ENCODE measurements around the gene LILRA5. TPM values are rescaled to one million over a fixed set of nuclear protein-coding genes. Genes with fewer than 3 reads are reported as not detected.

The LILRA5 gene
- total and polyA plus RNA-seq, 10 of the 15 experiments (the other 5 are each of a cell fraction or from before 2014, with no cell fraction given), result 0.05 to 1.2 (median 0.36) TPM; not detected in 4

GRCh38 chr19:54266133-54266532 is 46.8 kb downstream of the LILRA5 start:
- H3K79me2 ChIP-seq (ENCODE audit: control insufficient read depth, insufficient read depth, low read length), result no peaks in the 10 kb centered on the region
- CTCF ChIA-PET, result interaction anchor here (0.6 to 7.1 kb wide), 32 partner anchors 9 to 350 kb away, joined by 3 to 60 read pairs (median 4); partner anchors contain the start of genes LENG1, LILRB2, LILRB3 and LILRB5
- intact Hi-C loops (cut with micrococcal nuclease; ENCODE audit: unreplicated experiment), result no loop called here
- BruUV-seq (replicated peaks), result no TSS peak
- peaks cover 0 to 3% of the 10 kb centered on the region in 2 experiments; a peak in 1 of 4 replicates for H3K27me3 ChIP-seq (replicated peaks in 1 of 2; ENCODE audit: control insufficient read depth in 2 of 2, insufficient read depth in 2 of 2, low read length in 1 of 2)
- H3K27ac ChIP-seq (ENCODE audit: control insufficient read depth, insufficient read depth), result no peak overlapping the region
- H3K9me3 ChIP-seq (replicated peaks; ENCODE audit: control insufficient read depth, insufficient read depth, low read length), result no peaks in the 10 kb centered on the region
- peak; percentile 19 for DNase-seq (ENCODE audit: low read depth, low spot score)
- H4K20me1 ChIP-seq (ENCODE audit: control insufficient read depth, insufficient read depth), result no peaks in the 10 kb centered on the region
- no peak overlapping the region for H2AFZ ChIP-seq (ENCODE audit: control insufficient read depth, low read depth, low read length)
- H3K4me3 ChIP-seq, result no peak overlapping the region
- RAD21 ChIA-PET (ENCODE audit: unreplicated experiment), result interaction anchor here (0.7 to 4.4 kb wide), 10 partner anchors 34 to 1071 kb away, joined by 3 to 22 read pairs (median 3); partner anchors contain the start of gene MBOAT7
- in situ Hi-C loops (cut with MboI), result no loop called here
- no peaks in the 10 kb centered on the region for H3K36me3 ChIP-seq (ENCODE audit: control insufficient read depth in 2 of 2, insufficient read depth in 2 of 2, low read length in 1 of 2)
- peak; percentile 85 for FAIRE-seq
- H3K4me1 ChIP-seq (ENCODE audit: control insufficient read depth, insufficient read depth, low read length), result no peaks in the 10 kb centered on the region
- no peak overlapping the region for H3K9ac ChIP-seq (ENCODE audit: control insufficient read depth, insufficient read depth, low read length)
- SMC1A ChIA-PET (ENCODE audit: uncharacterized antibody, unreplicated experiment), result interaction anchor here (0.7 to 3.7 kb wide), 15 partner anchors 9 to 172 kb away, joined by 3 to 27 read pairs (median 4); partner anchors contain the start of genes LILRA5, LILRB5, MBOAT7 and TSEN34
- ATAC-seq, result peak; percentile 90
- TF ChIP-seq, protein P1, sequence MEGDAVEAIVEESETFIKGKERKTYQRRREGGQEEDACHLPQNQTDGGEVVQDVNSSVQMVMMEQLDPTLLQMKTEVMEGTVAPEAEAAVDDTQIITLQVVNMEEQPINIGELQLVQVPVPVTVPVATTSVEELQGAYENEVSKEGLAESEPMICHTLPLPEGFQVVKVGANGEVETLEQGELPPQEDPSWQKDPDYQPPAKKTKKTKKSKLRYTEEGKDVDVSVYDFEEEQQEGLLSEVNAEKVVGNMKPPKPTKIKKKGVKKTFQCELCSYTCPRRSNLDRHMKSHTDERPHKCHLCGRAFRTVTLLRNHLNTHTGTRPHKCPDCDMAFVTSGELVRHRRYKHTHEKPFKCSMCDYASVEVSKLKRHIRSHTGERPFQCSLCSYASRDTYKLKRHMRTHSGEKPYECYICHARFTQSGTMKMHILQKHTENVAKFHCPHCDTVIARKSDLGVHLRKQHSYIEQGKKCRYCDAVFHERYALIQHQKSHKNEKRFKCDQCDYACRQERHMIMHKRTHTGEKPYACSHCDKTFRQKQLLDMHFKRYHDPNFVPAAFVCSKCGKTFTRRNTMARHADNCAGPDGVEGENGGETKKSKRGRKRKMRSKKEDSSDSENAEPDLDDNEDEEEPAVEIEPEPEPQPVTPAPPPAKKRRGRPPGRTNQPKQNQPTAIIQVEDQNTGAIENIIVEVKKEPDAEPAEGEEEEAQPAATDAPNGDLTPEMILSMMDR (IDR thresholded peaks at IDR 0.05 in 2 of 3, conservative IDR thresholded peaks at IDR 0.05 in 1 of 3; ENCODE audit: control insufficient read depth in 2 of 3, extremely low read depth in 1 of 3, insufficient read depth in 1 of 3, low read depth in 3 of 3, low read length in 3 of 3), result peak; percentile 75 to 87 (median 77)
- TF ChIP-seq RAD21 (IDR thresholded peaks at IDR 0.05; ENCODE audit: insufficient read depth, low read depth, low read length) (peak; percentile 58; the same call in 1 of the 2 replicates), SMC3 (IDR thresholded peaks at IDR 0.05; ENCODE audit: borderline replicate concordance, low read length) (peak; percentile 66), CBX5 (IDR thresholded peaks at IDR 0.05; ENCODE audit: low read depth) (no peak)
- POLR2A ChIA-PET, result no interaction called here
- 4% methylated on average over 6 of the region's 6 CpGs for WGBS (ENCODE audit: insufficient coverage, insufficient replicate concordance, low lambda C conversion rate, missing lambda C conversion rate)
- H3K4me2 ChIP-seq (ENCODE audit: control insufficient read depth, insufficient read depth), result no peak overlapping the region

DNA sequence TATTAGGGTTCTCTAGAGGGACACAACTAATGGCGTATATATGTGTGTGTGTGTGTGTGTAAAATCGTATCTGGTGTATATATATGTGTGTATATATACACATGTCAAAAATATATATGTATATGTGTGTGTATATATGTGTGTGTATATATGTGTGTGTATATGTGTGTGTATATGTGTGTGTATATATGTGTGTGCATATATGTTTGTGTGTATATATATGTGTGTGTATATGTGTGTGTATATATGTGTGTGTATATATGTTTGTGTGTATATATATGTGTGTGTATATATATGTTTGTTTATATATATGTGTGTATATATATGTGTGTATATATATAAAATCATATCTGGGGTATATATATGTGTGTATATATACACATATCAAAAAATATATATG is 50.5 kb downstream of the LILRA5 start:
- ChIA-PET RAD21 (ENCODE audit: unreplicated experiment) (no interaction called here), POLR2A (no interaction called here), SMC1A (ENCODE audit: uncharacterized antibody, unreplicated experiment) (no interaction called here), CTCF (no interaction called here)
- no peaks in the 10 kb centered on the region for H4K20me1 ChIP-seq (ENCODE audit: control insufficient read depth, insufficient read depth)
- BruUV-seq (replicated peaks), result no TSS peak
- in situ Hi-C loops (cut with MboI), result no loop called here
- DNase-seq (ENCODE audit: low read depth, low spot score) (no peak), ATAC-seq (no peak), FAIRE-seq (no peak)
- no peak overlapping the region for H3K4me2 ChIP-seq (ENCODE audit: control insufficient read depth, insufficient read depth)
- WGBS (ENCODE audit: insufficient coverage, insufficient replicate concordance, low lambda C conversion rate, missing lambda C conversion rate), result 16% methylated on average over 2 of the region's 2 CpGs
- H2AFZ ChIP-seq (ENCODE audit: control insufficient read depth, low read depth, low read length), result no peak overlapping the region
- no peaks in the 10 kb centered on the region for H3K9me3 ChIP-seq (replicated peaks; ENCODE audit: control insufficient read depth, insufficient read depth, low read length)
- TF ChIP-seq NR2F1 (conservative IDR thresholded peaks at IDR 0.05) (no peak), BMI1 (IDR thresholded peaks at IDR 0.05; ENCODE audit: borderline replicate concordance) (no peak), TCF12 (IDR thresholded peaks at IDR 0.05; ENCODE audit: low read depth, low read length) (no peak), ZNF384 (IDR thresholded peaks at IDR 0.05; ENCODE audit: borderline replicate concordance, low read depth, low read length) (no peak), EZH2 (IDR thresholded peaks at IDR 0.05; ENCODE audit: borderline replicate concordance, control insufficient read depth, low read depth, low read length) (no peak), JUNB (IDR thresholded peaks at IDR 0.05) (no peak), SP1 (IDR thresholded peaks at IDR 0.05; ENCODE audit: low read depth, low read length) (no peak), RCOR1 (conservative IDR thresholded peaks at IDR 0.05; ENCODE audit: low read depth, low read length) (no peak), SUPT20H (IDR thresholded peaks at IDR 0.05; ENCODE audit: borderline replicate concordance, control insufficient read depth, low read depth, low read length) (no peak), FOXK2 (IDR thresholded peaks at IDR 0.05) (no peak)
- no peak overlapping the region for H3K9ac ChIP-seq (ENCODE audit: control insufficient read depth, insufficient read depth, low read length)
- H3K4me1 ChIP-seq (ENCODE audit: control insufficient read depth, insufficient read depth, low read length), result no peaks in the 10 kb centered on the region
- intact Hi-C loops (cut with micrococcal nuclease; ENCODE audit: unreplicated experiment), result no loop called here
- no peaks in the 10 kb centered on the region for H3K27me3 ChIP-seq (replicated peaks in 1 of 2; ENCODE audit: control insufficient read depth in 2 of 2, insufficient read depth in 2 of 2, low read length in 1 of 2)
- no peaks in the 10 kb centered on the region for H3K79me2 ChIP-seq (ENCODE audit: control insufficient read depth, insufficient read depth, low read length)
- H3K4me3 ChIP-seq, result no peak overlapping the region
- H3K27ac ChIP-seq (ENCODE audit: control insufficient read depth, insufficient read depth), result no peak overlapping the region
- no peaks in the 10 kb centered on the region for H3K36me3 ChIP-seq (ENCODE audit: control insufficient read depth in 2 of 2, insufficient read depth in 2 of 2, low read length in 1 of 2)
